Measurements from ENCODE around the gene PDCD2L. TPM values are rescaled to one million over a fixed set of nuclear protein-coding genes. Genes with fewer than 3 reads are reported as not detected.

Gene PDCD2L
- total and polyA plus RNA-seq, 2 of the 8 experiments (the other 6 are each of a cell fraction or from before 2014, with no cell fraction given) = 51.5 to 78.1 TPM

GRCh38 chr19:34454091-34454490 lies 49.9 kb downstream of the PDCD2L start:
- no peak overlapping the region for H2BK12ac ChIP-seq (ENCODE audit: low read depth, low read length)
- H3K56ac ChIP-seq (replicated peaks; ENCODE audit: insufficient read length, low read depth, low read length) = no peak overlapping the region
- FAIRE-seq (no peak), DNase-seq (ENCODE audit: low read depth in 1 of 2, low spot score in 2 of 2) (no peak)
- H3K79me2 ChIP-seq (ENCODE audit: control insufficient read depth in 1 of 2, insufficient read depth in 2 of 2, low read length in 2 of 2) = peaks cover 0 to 30% of the 10 kb centered on the region in 2 experiments; a peak in 2 of 4 replicates
- no peak for TF ChIP-seq HDAC6 (IDR thresholded peaks at IDR 0.05; ENCODE audit: low read depth, low read length)
- H4K8ac ChIP-seq (ENCODE audit: extremely low read depth, insufficient read depth, low read length) = no peak overlapping the region
- ChIA-PET CTCF (ENCODE audit: partially characterized antibody) (interaction anchor here (0.7 kb wide), 1 partner anchor 24 kb away, joined by 3 read pairs; no protein-coding TSS in a partner anchor), POLR2A (ENCODE audit: partially characterized antibody) (interaction anchor here (2.2 kb wide), 1 partner anchor 16 kb away, joined by 5 read pairs; no protein-coding TSS in a partner anchor)
- H3K4me3 ChIP-seq (ENCODE audit: extremely low read depth in 1 of 4, insufficient read depth in 2 of 4, low read depth in 3 of 4, low read length in 4 of 4) = no peak overlapping the region
- H3K18ac ChIP-seq (ENCODE audit: extremely low read depth, low read length) = no peak overlapping the region
- peaks cover 21 to 84% (median 60%) of the 10 kb centered on the region in 4 experiments for H3K36me3 ChIP-seq (ENCODE audit: control insufficient read depth in 2 of 4, insufficient read depth in 4 of 4, low read length in 3 of 4)
- H3K4me1 ChIP-seq (replicated peaks in 1 of 4; ENCODE audit: control insufficient read depth in 3 of 4, insufficient read depth in 4 of 4, low read length in 3 of 4) = no peaks in the 10 kb centered on the region
- no peak overlapping the region for H2BK5ac ChIP-seq (ENCODE audit: low read depth, low read length)
- no peak overlapping the region for H2AK5ac ChIP-seq (ENCODE audit: low read depth, low read length)
- H2BK15ac ChIP-seq (ENCODE audit: low read length) = no peak overlapping the region
- H3K27ac ChIP-seq (ENCODE audit: low read depth, low read length) = no peak overlapping the region
- H3K4ac ChIP-seq (replicated peaks; ENCODE audit: insufficient read length, low read depth, low read length) = no peak overlapping the region
- H3K23me2 ChIP-seq (ENCODE audit: low read depth, low read length) = no peaks in the 10 kb centered on the region
- no peak overlapping the region for H3K23ac ChIP-seq (ENCODE audit: insufficient read length)
- no peak overlapping the region for H2BK20ac ChIP-seq (ENCODE audit: low read length)
- no peak overlapping the region for H3K14ac ChIP-seq (ENCODE audit: insufficient read length)
- no peaks in the 10 kb centered on the region for H3K27me3 ChIP-seq (replicated peaks in 1 of 4; ENCODE audit: control insufficient read depth in 3 of 4, extremely low read depth in 1 of 4, insufficient read depth in 3 of 4, low read length in 3 of 4)
- H3K4me2 ChIP-seq (ENCODE audit: insufficient read depth in 1 of 2, low read depth in 2 of 2, low read length in 2 of 2) = no peak overlapping the region
- H4K91ac ChIP-seq (replicated peaks; ENCODE audit: insufficient read length, low read length) = no peak overlapping the region
- H3K9me3 ChIP-seq (ENCODE audit: insufficient read depth in 2 of 2, low read depth in 1 of 2, low read length in 1 of 2) = no peaks in the 10 kb centered on the region
- H3K79me1 ChIP-seq (ENCODE audit: low read depth, low read length) = peaks cover 5% of the 10 kb centered on the region; the same call in 1 of the 2 replicates
- no peak overlapping the region for H4K5ac ChIP-seq (ENCODE audit: insufficient read length, low read depth, low read length)
- H3K9ac ChIP-seq (replicated peaks in 1 of 4; ENCODE audit: extremely low read depth in 1 of 4, low read depth in 3 of 4, low read length in 3 of 4) = no peak overlapping the region
- peaks cover 0 to 2% of the 10 kb centered on the region in 2 experiments for H4K20me1 ChIP-seq (replicated peaks in 1 of 2; ENCODE audit: control insufficient read depth in 1 of 2, insufficient read depth in 2 of 2, low read length in 2 of 2)
- WGBS, 2 experiments (ENCODE audit: extremely low coverage in 1 of 2, insufficient coverage in 1 of 2, insufficient read length in 1 of 2, insufficient replicate concordance in 2 of 2, low coverage in 1 of 2, low lambda C conversion rate in 2 of 2, missing lambda C conversion rate in 1 of 2) = 88% methylated on average over 2 of the region's 2 CpGs; no CpG with 5 or more reads in 1 of the 2 experiments
- no peak overlapping the region for H2BK120ac ChIP-seq (replicated peaks; ENCODE audit: low read depth, low read length)
- no peak overlapping the region for H2AFZ ChIP-seq (ENCODE audit: low read length)
